Panc1 (cell line): ENCODE data around the gene GATAD2B. TPM values are rescaled to one million over a fixed set of nuclear protein-coding genes. Genes with fewer than 3 reads are reported as not detected.

ENCODE experiments used
- ATAC-seq: fragments of 200-7000 bp; cut with Tn5 transposase; 2 replicates; pipeline ENCODE4 v1.9.1; 2020; ENCODE audit warnings: mild to moderate bottlenecking, moderate library complexity
- BruUV-seq: library from RNA; stranded (reverse); fragments of 400-500 nt; replicated peaks from 2 replicates; lab custom pipeline; 2021; lab: Mats Ljungman, UMichigan
- CTCF ChIA-PET: fragments of 300-600 bp; sonication (Branson Sonifier 250); formaldehyde crosslinking; loops from one replicate; lab custom pipeline; 2022; ENCODE audit warnings: antibody characterized with exemption; lab: Charles Lee
- POLR2A ChIA-PET: fragments of 300-600 bp; sonication (Branson Sonifier 250); formaldehyde crosslinking; loops from one replicate; lab custom pipeline; 2022; ENCODE audit warnings: antibody characterized with exemption; lab: Charles Lee
- DNase-seq: peaks from one replicate; pipeline ENCODE4 v3.0.0-alpha.2; 2010; ENCODE audit warnings: low read depth, low spot score
- H3K27ac ChIP-seq: 2 replicates; pipeline ENCODE4 v1.5.1; 2011; ENCODE audit warnings: mild to moderate bottlenecking, low read length, inconsistent platforms
- H3K27me3 ChIP-seq: fragments of 200-500 bp; sonication (Bioruptor generic); 2 replicates; pipeline ENCODE4 v1.6.0; 2014; ENCODE audit warnings: low read length, inconsistent platforms; ENCODE audit not compliant: control insufficient read depth, insufficient read depth
- H3K36me3 ChIP-seq: fragments of 200-500 bp; sonication (Bioruptor generic); 2 replicates; pipeline ENCODE4 v1.5.1; 2014; ENCODE audit warnings: inconsistent platforms, mild to moderate bottlenecking, low read length, moderate library complexity; ENCODE audit not compliant: control insufficient read depth, insufficient read depth
- H3K4me1 ChIP-seq: 2 replicates; pipeline ENCODE4 v1.5.1; 2011; ENCODE audit warnings: inconsistent platforms, mild to moderate bottlenecking, low read length, moderate library complexity; ENCODE audit not compliant: control insufficient read depth, insufficient read depth
- H3K4me3 ChIP-seq, 2 experiments: 2 replicates each; pipeline ENCODE4 v1.5.1; 2011 to 2012; ENCODE audit warnings: low read depth in 2 of 2, low read length in 2 of 2, mild to moderate bottlenecking in 2 of 2, inconsistent platforms in 1 of 2, moderate library complexity in 1 of 2
- H3K9me3 ChIP-seq: fragments of 200-500 bp; sonication (Bioruptor generic); 2 replicates; pipeline ENCODE4 v1.5.1; 2014; ENCODE audit warnings: low read depth, mild to moderate bottlenecking, inconsistent platforms, low read length, moderate library complexity; ENCODE audit not compliant: control insufficient read depth, insufficient read depth
- CTCF ChIP-seq: fragments of 450-650 bp; IDR thresholded peaks from 2 replicates; pipeline ENCODE4 v1.5.1; 2017; ENCODE audit warnings: mild to moderate bottlenecking
- POLR2AphosphoS5 ChIP-seq: IDR thresholded peaks from 2 replicates; pipeline ENCODE4 v1.6.1; 2012; ENCODE audit warnings: mild to moderate bottlenecking, low read depth, low read length, moderate library complexity
- REST ChIP-seq, 2 experiments: IDR thresholded peaks; 2 replicates each; pipeline ENCODE4 v1.6.1; 2011 to 2012; ENCODE audit warnings: low read depth in 2 of 2, control low read depth in 1 of 2, low read length in 1 of 2, mild to moderate bottlenecking in 1 of 2, moderate library complexity in 1 of 2; ENCODE audit not compliant: insufficient read depth in 1 of 2
- SIN3A ChIP-seq: IDR thresholded peaks from 2 replicates; pipeline ENCODE4 v1.6.1; 2012; ENCODE audit warnings: low read depth, mild to moderate bottlenecking, low read length, moderate library complexity, borderline replicate concordance; ENCODE audit not compliant: insufficient read depth
- TCF7L2 ChIP-seq: IDR thresholded peaks from 2 replicates; pipeline ENCODE4 v1.6.1; 2011; ENCODE audit warnings: mild to moderate bottlenecking, low read depth, low read length, inconsistent platforms
- in situ Hi-C: cut with HindIII; loops from 2 replicates; pipeline ENCODE4 v1.10.0; 2016; ENCODE audit warnings: low sequenced_read_pairs, low pct_unique_long_range_greater_than_20kb
- intact Hi-C: fragments of 100-400 bp; cut with micrococcal nuclease; formaldehyde crosslinking; loops from one replicate; pipeline ENCODE4 v1.10.0; 2022; ENCODE audit not compliant: unreplicated experiment
- total RNA-seq: library from RNA; stranded (reverse); gene quantifications from one replicate; pipeline ENCODE4 v1.2.1, GENCODE V29; 2021; ENCODE audit not compliant: unreplicated experiment

The GATAD2B gene
- total RNA-seq, 1 experiment from 2014 or later = 47.2 TPM

- in situ Hi-C loops = no loop called here
- TF ChIP-seq POLR2AphosphoS5 = no peak
- no peak for TF ChIP-seq TCF7L2
- no peak for TF ChIP-seq CTCF
- no peak for TF ChIP-seq REST (IDR thresholded peaks at IDR 0.05; ENCODE audit: insufficient read depth in 1 of 2, low read depth in 2 of 2, low read length in 1 of 2)
- no peak for TF ChIP-seq SIN3A
- BruUV-seq = no TSS peak
- no peak overlapping the region for H3K4me3 ChIP-seq
- DNase-seq (no peak), ATAC-seq (no peak)
- ChIA-PET POLR2A (interaction anchor here (0.6 kb wide), 1 partner anchor 13 kb away, joined by 4 read pairs; no protein-coding TSS in a partner anchor), CTCF (interaction anchor here (0.6 kb wide), 1 partner anchor 58 kb away, joined by 4 read pairs; no protein-coding TSS in a partner anchor)
- intact Hi-C loops = no loop called here
- H3K36me3 ChIP-seq = no peaks in the 10 kb centered on the region
- H3K27ac ChIP-seq = no peak overlapping the region
- H3K9me3 ChIP-seq = no peaks in the 10 kb centered on the region
- no peaks in the 10 kb centered on the region for H3K27me3 ChIP-seq
- no peaks in the 10 kb centered on the region for H3K4me1 ChIP-seq
Observed at GRCh38 chr1:153793973-153794615, 128.7 kb downstream of the GATAD2B start.

- ChIA-PET CTCF (interaction anchor here (0.6 to 1.0 kb wide), 2 partner anchors 57 to 128 kb away, joined by 4 to 6 read pairs; no protein-coding TSS in a partner anchor), POLR2A (interaction anchor here (0.6 kb wide), 1 partner anchor 13 kb away, joined by 4 read pairs; no protein-coding TSS in a partner anchor)
- H3K4me3 ChIP-seq = no peak overlapping the region
- intact Hi-C loops = no loop called here
- BruUV-seq = no TSS peak
- H3K27me3 ChIP-seq = no peaks in the 10 kb centered on the region
- ATAC-seq = no peak
- no peak for DNase-seq
- in situ Hi-C loops = no loop called here
- TF ChIP-seq SIN3A = no peak
- TF ChIP-seq CTCF = no peak
- no peak for TF ChIP-seq TCF7L2
- TF ChIP-seq REST (IDR thresholded peaks at IDR 0.05; ENCODE audit: insufficient read depth in 1 of 2, low read depth in 2 of 2, low read length in 1 of 2) = no peak
- TF ChIP-seq POLR2AphosphoS5 = no peak
- H3K4me1 ChIP-seq = no peaks in the 10 kb centered on the region
- H3K36me3 ChIP-seq = no peaks in the 10 kb centered on the region
- H3K27ac ChIP-seq = no peak overlapping the region
- no peaks in the 10 kb centered on the region for H3K9me3 ChIP-seq
Observed at GRCh38 chr1:153793261-153793972, 129.4 kb downstream of the GATAD2B start.
